Naive thymus-derived CD4-positive, alpha-beta T cell (primary cell): Measurements from ENCODE around the gene ARHGAP25. TPM values are rescaled to one million over a fixed set of nuclear protein-coding genes. Genes with fewer than 3 reads are reported as not detected.
A peak's percentile ranks its signal among the peaks of the same experiment; 100 is the strongest.

Experiments used
- ATAC-seq: fragments of 150-1000 bp; cut with Tn5 transposase; 2 replicates; pipeline ENCODE4 v1.10.0; 2021; ENCODE audit warnings: mild to moderate bottlenecking, moderate library complexity
- CTCF ChIA-PET: fragments of 350-600 bp; sonication (Branson Sonifier 250); formaldehyde crosslinking; loops from one replicate; lab custom pipeline; 2021; ENCODE audit warnings: antibody characterized with exemption; lab: Charles Lee
- POLR2A ChIA-PET: fragments of 350-600 bp; sonication (Branson Sonifier 250); formaldehyde crosslinking; loops from one replicate; lab custom pipeline; 2021; ENCODE audit warnings: antibody characterized with exemption, inconsistent platforms; lab: Charles Lee
- DNase-seq, 9 donors: peaks; one replicate each; pipeline versions ENCODE4 v3.0.0 to v3.0.0-alpha.2; 2020 to 2022; ENCODE audit warnings: mixed read lengths in 1 of 9
- H3K27ac ChIP-seq: one replicate; pipeline ENCODE4 v1.7.0; 2013; ENCODE audit warnings: mild to moderate bottlenecking, low read depth, low read length, moderate library complexity
- H3K27me3 ChIP-seq, 2 donors: one replicate each; pipeline ENCODE4 v1.7.0; 2013; ENCODE audit warnings: low read length in 2 of 2, mild to moderate bottlenecking in 2 of 2, moderate library complexity in 2 of 2; ENCODE audit not compliant: control insufficient read depth in 2 of 2, insufficient read depth in 2 of 2
- H3K36me3 ChIP-seq, 3 experiments: 1 replicate in 2 of 3; 2 replicates in 1 of 3; pipeline ENCODE4 v1.7.0; 2013; ENCODE audit warnings: low read length in 3 of 3, mild to moderate bottlenecking in 3 of 3, moderate library complexity in 1 of 3; ENCODE audit not compliant: insufficient read depth in 3 of 3, control insufficient read depth in 2 of 3
- H3K4me1 ChIP-seq, 2 donors: one replicate each; pipeline ENCODE4 v1.7.0; 2013; ENCODE audit warnings: low read length in 2 of 2, mild to moderate bottlenecking in 2 of 2, moderate library complexity in 1 of 2; ENCODE audit not compliant: control insufficient read depth in 2 of 2, insufficient read depth in 2 of 2
- H3K4me3 ChIP-seq: 2 replicates; pipeline ENCODE4 v1.7.0; 2013; ENCODE audit warnings: mild to moderate bottlenecking, low read length
- H3K9me3 ChIP-seq, 3 experiments: 1 replicate in 2 of 3; 2 replicates in 1 of 3; pipeline ENCODE4 v1.7.0; 2013; ENCODE audit warnings: low read length in 3 of 3; ENCODE audit not compliant: control insufficient read depth in 2 of 3
- H3K27ac Mint-ChIP-seq, 9 donors: one replicate each; pipeline ENCODE4 v1.8.0; 2020 to 2022; ENCODE audit warnings: mixed read lengths in 9 of 9, mild to moderate bottlenecking in 8 of 9, moderate library complexity in 5 of 9, inconsistent platforms in 2 of 9
- H3K27me3 Mint-ChIP-seq, 5 donors: one replicate each; pipeline ENCODE4 v1.8.0; 2021 to 2022; ENCODE audit warnings: mixed read lengths in 5 of 5, mild to moderate bottlenecking in 1 of 5
- H3K36me3 Mint-ChIP-seq, 5 donors: one replicate each; pipeline ENCODE4 v1.8.0; 2020 to 2022; ENCODE audit warnings: mixed read lengths in 5 of 5, mild to moderate bottlenecking in 3 of 5, inconsistent platforms in 1 of 5
- H3K4me1 Mint-ChIP-seq, 7 donors: one replicate each; pipeline ENCODE4 v1.8.0; 2020 to 2022; ENCODE audit warnings: mixed read lengths in 7 of 7, mild to moderate bottlenecking in 3 of 7, inconsistent platforms in 1 of 7
- H3K4me3 Mint-ChIP-seq, 10 donors: one replicate each; pipeline ENCODE4 v1.8.0; 2020 to 2022; ENCODE audit warnings: mild to moderate bottlenecking in 10 of 10, mixed read lengths in 10 of 10, moderate library complexity in 6 of 10, inconsistent platforms in 2 of 10
- H3K9me3 Mint-ChIP-seq, 11 donors: one replicate each; pipeline ENCODE4 v1.8.0; 2020 to 2022; ENCODE audit warnings: mixed read lengths in 11 of 11, mild to moderate bottlenecking in 4 of 11, inconsistent platforms in 1 of 11, moderate library complexity in 1 of 11
- intact Hi-C, 2 donors: fragments of 100-400 bp; cut with micrococcal nuclease; formaldehyde crosslinking; loops; one replicate each; pipeline ENCODE4 v1.15.1; 2023
- polyA plus RNA-seq, 2 donors: library from polyadenylated mRNA; unstranded; fragments of 300-500 nt; fragmentation: Illumina TruSeq; gene quantifications; one replicate each; pipeline ENCODE4 v1.2.3, GENCODE V29; 2021
- total RNA-seq, 6 experiments: library from RNA in 5 of 6; stranded (reverse) in 5 of 6; gene quantifications; 1 replicate in 5 of 6; 2 replicates in 1 of 6; pipeline ENCODE4 v1.2.3 and lab custom pipeline; 2021 to 2026

The ARHGAP25 gene
- total and polyA plus RNA-seq, 7 experiments from 2014 or later, result 63.3 to 139 (median 116) TPM

DNA sequence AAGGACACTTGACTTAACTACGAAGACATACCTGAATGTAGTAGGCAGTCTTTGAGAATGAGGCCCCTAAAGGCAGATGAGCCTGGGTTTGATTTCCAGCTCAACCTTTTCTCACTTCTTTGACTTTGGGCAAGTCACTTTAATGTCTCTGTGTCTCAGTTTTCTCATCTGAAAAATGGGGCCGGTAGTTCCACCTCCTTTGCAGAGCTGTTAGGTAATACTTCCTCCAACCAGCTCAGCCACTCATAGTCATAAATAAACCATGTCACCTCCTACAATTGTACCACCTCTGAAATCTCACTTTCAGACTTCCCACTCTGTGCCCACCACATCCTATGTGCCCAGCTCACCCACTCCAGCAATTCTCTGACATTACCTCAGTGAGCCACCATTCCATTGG lies 10.4 kb downstream of the ARHGAP25 start:
- Mint-ChIP-seq H3K4me3 (peak overlapping the region in 7 of 10 donors; percentile 1 to 71 (median 61)), H3K4me1 (peaks cover 77 to 94% (median 93%) of the 10 kb centered on the region in 7 donors), H3K27ac (peak overlapping the region in 8 of 9 donors; percentile 74 to 90 (median 84)), H3K36me3 (peaks cover 5 to 62% (median 40%) of the 10 kb centered on the region in 5 donors), H3K27me3 (no peaks in the 10 kb centered on the region), H3K9me3 (peaks cover 0 to 6% (median 0%) of the 10 kb centered on the region in 11 donors)
- H3K9me3 ChIP-seq, result no peaks in the 10 kb centered on the region
- H3K4me1 ChIP-seq, result peaks cover 87 to 92% of the 10 kb centered on the region in 2 donors
- ChIA-PET CTCF (interaction anchor here (0.5 to 2.6 kb wide), 10 partner anchors 11 to 281 kb away, joined by 3 to 14 read pairs (median 4); no protein-coding TSS in a partner anchor), POLR2A (interaction anchor here (0.9 to 1.7 kb wide), 8 partner anchors 11 to 92 kb away, joined by 3 to 5 read pairs (median 4); no protein-coding TSS in a partner anchor)
- DNase-seq (peak in 1 of 9 donors; percentile 45), ATAC-seq (no peak)
- peaks cover 3 to 13% (median 10%) of the 10 kb centered on the region in 3 experiments for H3K36me3 ChIP-seq
- peak overlapping the region; percentile 1 for H3K4me3 ChIP-seq
- no peaks in the 10 kb centered on the region for H3K27me3 ChIP-seq
- intact Hi-C loops, result loop anchor here in 1 of 2 donors (1.0 kb wide), 1 partner anchor 10 kb away; no protein-coding TSS in a partner anchor
- H3K27ac ChIP-seq, result peak overlapping the region; percentile 25

DNA sequence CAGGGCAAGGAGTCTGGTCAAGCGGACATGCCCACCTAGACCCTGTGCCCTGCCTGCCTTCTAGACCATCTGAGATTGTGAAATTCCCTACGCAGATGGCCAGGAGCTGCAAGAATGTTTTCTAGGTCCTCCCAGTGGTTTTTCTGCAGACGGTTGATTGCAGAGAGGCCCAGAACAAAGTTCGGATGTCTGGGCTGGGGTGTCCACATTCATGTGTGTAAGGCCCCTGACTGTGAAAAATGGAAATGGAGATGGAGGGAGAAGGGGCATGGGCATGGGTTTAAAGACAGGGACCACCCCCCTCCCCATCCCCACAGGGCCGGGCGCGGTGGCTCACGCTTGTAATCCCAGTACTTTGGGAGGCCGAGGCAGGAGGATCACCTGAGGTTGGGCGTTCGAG lies 11.8 kb downstream of the ARHGAP25 start:
- ATAC-seq (no peak), DNase-seq (peak in 1 of 9 donors; percentile 19)
- Histone ChIP-seq H3K27me3 (no peaks in the 10 kb centered on the region), H3K36me3 (peaks cover 3 to 13% (median 10%) of the 10 kb centered on the region in 3 experiments), H3K9me3 (no peaks in the 10 kb centered on the region), H3K4me3 (no peak overlapping the region), H3K4me1 (peaks cover 81 to 84% of the 10 kb centered on the region in 2 donors), H3K27ac (no peak overlapping the region)
- Mint-ChIP-seq H3K9me3 (peaks cover 0 to 6% (median 0%) of the 10 kb centered on the region in 11 donors), H3K4me3 (peak overlapping the region in 6 of 10 donors; percentile 31 to 69 (median 61)), H3K36me3 (peaks cover 5 to 53% (median 34%) of the 10 kb centered on the region in 5 donors), H3K27me3 (no peaks in the 10 kb centered on the region), H3K27ac (peak overlapping the region in 7 of 9 donors; percentile 74 to 87 (median 84)), H3K4me1 (peaks cover 69 to 92% (median 89%) of the 10 kb centered on the region in 7 donors)
- CTCF ChIA-PET, result interaction anchor here (0.7 to 1.9 kb wide), 4 partner anchors 45 to 283 kb away, joined by 3 to 7 read pairs (median 4); no protein-coding TSS in a partner anchor
- intact Hi-C loops, result no loop called here
- POLR2A ChIA-PET, result interaction anchor here (0.7 to 14.3 kb wide), 8 partner anchors 9 to 186 kb away, joined by 3 to 288 read pairs (median 4); no protein-coding TSS in a partner anchor

DNA sequence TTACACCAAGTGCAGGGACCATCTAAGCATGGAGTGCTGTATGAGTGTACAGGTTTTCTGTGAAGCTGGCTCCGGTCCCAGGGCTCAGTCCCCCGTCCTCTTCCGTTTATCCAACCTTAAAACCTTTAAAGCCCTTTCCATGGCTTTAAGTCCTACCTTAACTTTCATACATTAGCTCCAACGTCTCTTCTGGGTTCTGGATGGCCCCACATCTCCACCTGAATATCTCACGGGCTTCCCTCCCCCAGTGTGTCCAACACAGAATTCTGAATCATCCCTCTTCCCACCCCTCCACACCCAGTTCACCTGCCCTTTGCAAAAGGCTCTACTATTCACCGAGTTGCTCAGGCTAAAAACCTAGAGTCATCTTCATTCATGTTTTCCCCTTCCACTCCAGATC lies 12.8 kb downstream of the ARHGAP25 start:
- Mint-ChIP-seq H3K9me3 (peaks cover 0 to 6% (median 0%) of the 10 kb centered on the region in 11 donors), H3K36me3 (peaks cover 5 to 54% (median 31%) of the 10 kb centered on the region in 5 donors)
- peak overlapping the region; percentile 0 for H3K27ac ChIP-seq

DNA sequence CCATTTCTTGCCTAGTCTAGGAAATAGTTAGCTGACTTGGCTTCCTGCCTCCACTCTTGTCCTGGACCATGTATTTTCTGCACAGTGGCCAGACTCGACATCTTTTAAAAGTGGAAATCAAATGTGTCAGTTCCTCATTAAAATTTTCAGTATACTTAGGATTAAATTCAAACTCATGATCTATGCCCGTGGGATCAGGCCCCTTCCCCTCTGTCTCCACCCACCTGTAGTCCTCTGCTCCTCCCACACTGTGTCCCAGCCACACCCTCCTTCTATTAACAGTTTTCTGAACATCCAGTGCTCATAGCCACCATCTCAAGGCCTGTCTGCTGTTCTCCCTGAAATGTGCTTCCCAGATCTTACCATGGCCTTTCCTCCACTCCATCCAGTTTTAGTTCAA lies 13.3 kb downstream of the ARHGAP25 start:
- Mint-ChIP-seq H3K36me3 (peaks cover 5 to 52% (median 30%) of the 10 kb centered on the region in 5 donors), H3K9me3 (peaks cover 0 to 6% (median 0%) of the 10 kb centered on the region in 11 donors), H3K4me3 (peak overlapping the region in 9 of 10 donors; percentile 6 to 74 (median 48)), H3K27ac (peak overlapping the region in 8 of 9 donors; percentile 58 to 92 (median 85)), H3K4me1 (peaks cover 65 to 92% (median 89%) of the 10 kb centered on the region in 7 donors), H3K27me3 (no peaks in the 10 kb centered on the region)
- Histone ChIP-seq H3K4me3 (no peak overlapping the region), H3K27ac (peak overlapping the region; percentile 60), H3K27me3 (no peaks in the 10 kb centered on the region), H3K4me1 (peaks cover 81 to 83% of the 10 kb centered on the region in 2 donors), H3K36me3 (peaks cover 3 to 13% (median 10%) of the 10 kb centered on the region in 3 experiments), H3K9me3 (no peaks in the 10 kb centered on the region)
- intact Hi-C loops, result no loop called here
- DNase-seq (peak in 1 of 9 donors; percentile 16), ATAC-seq (no peak)
- ChIA-PET CTCF (interaction anchor here (0.7 to 6.8 kb wide), 8 partner anchors 8 to 160 kb away, joined by 3 to 73 read pairs (median 11); partner anchors contain the start of gene ARHGAP25), POLR2A (interaction anchor here (0.9 to 14.3 kb wide), 6 partner anchors 8 to 162 kb away, joined by 4 to 288 read pairs (median 8); no protein-coding TSS in a partner anchor)

More for the DNA sequence above, 12.8 kb downstream of the ARHGAP25 start:
- H3K27ac Mint-ChIP-seq, result peak overlapping the region in 8 of 9 donors; percentile 58 to 92 (median 85)
- H3K4me3 Mint-ChIP-seq, result peak overlapping the region in 8 of 10 donors; percentile 6 to 74 (median 50)
- Histone ChIP-seq H3K4me1 (peaks cover 82 to 83% of the 10 kb centered on the region in 2 donors), H3K36me3 (peaks cover 3 to 13% (median 10%) of the 10 kb centered on the region in 3 experiments), H3K4me3 (no peak overlapping the region), H3K9me3 (no peaks in the 10 kb centered on the region), H3K27me3 (no peaks in the 10 kb centered on the region)
- peak in 1 of 9 donors; percentile 16 for DNase-seq
- H3K4me1 Mint-ChIP-seq, result peaks cover 69 to 92% (median 89%) of the 10 kb centered on the region in 7 donors
- intact Hi-C loops, result no loop called here
- ATAC-seq, result no peak
- ChIA-PET CTCF (interaction anchor here (2.1 to 6.8 kb wide), 3 partner anchors 14 to 161 kb away, joined by 8 to 64 read pairs (median 14); partner anchors contain the start of gene ARHGAP25), POLR2A (interaction anchor here (0.9 to 14.3 kb wide), 4 partner anchors 9 to 57 kb away, joined by 4 to 288 read pairs (median 10); no protein-coding TSS in a partner anchor)
- no peaks in the 10 kb centered on the region for H3K27me3 Mint-ChIP-seq

DNA sequence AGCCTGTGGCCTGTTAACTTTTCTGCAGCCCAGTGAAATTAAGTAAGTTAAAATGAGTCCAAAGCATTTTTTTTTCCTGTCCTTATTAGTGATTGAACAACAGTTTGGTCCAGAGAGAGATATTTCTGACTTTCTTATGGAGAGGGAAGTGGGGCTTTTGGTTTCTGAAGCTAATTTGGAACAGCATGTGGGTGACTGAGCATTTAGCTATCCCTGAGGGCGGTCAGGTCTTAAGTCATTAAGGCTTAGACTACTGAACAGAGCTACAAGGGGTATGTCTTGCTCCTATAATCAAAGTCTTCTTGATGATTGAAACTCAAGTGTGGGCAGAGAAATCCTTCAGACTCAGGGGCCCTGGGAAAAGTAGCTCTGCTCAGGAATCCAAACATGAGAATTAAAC lies 14.0 kb downstream of the ARHGAP25 start:
- Mint-ChIP-seq H3K4me3 (peak overlapping the region in 5 of 10 donors; percentile 2 to 74 (median 48)), H3K36me3 (peaks cover 7 to 54% (median 32%) of the 10 kb centered on the region in 5 donors), H3K4me1 (peaks cover 64 to 92% (median 89%) of the 10 kb centered on the region in 7 donors), H3K27me3 (no peaks in the 10 kb centered on the region), H3K27ac (peak overlapping the region in 8 of 9 donors; percentile 0 to 92 (median 85)), H3K9me3 (peaks cover 0 to 10% (median 0%) of the 10 kb centered on the region in 11 donors)
- DNase-seq, result peak in 1 of 9 donors; percentile 9
- Histone ChIP-seq H3K27ac (peak overlapping the region; percentile 60), H3K4me3 (no peak overlapping the region), H3K36me3 (peaks cover 3 to 13% (median 10%) of the 10 kb centered on the region in 3 experiments), H3K4me1 (peaks cover 81 to 83% of the 10 kb centered on the region in 2 donors), H3K27me3 (no peaks in the 10 kb centered on the region), H3K9me3 (no peaks in the 10 kb centered on the region)
- no peak for ATAC-seq
- intact Hi-C loops, result no loop called here
- POLR2A ChIA-PET, result interaction anchor here (0.9 to 14.3 kb wide), 8 partner anchors 8 to 161 kb away, joined by 3 to 288 read pairs (median 6); no protein-coding TSS in a partner anchor
- CTCF ChIA-PET, result interaction anchor here (0.7 to 6.8 kb wide), 10 partner anchors 8 to 177 kb away, joined by 3 to 73 read pairs (median 6); partner anchors contain the start of gene ARHGAP25

DNA sequence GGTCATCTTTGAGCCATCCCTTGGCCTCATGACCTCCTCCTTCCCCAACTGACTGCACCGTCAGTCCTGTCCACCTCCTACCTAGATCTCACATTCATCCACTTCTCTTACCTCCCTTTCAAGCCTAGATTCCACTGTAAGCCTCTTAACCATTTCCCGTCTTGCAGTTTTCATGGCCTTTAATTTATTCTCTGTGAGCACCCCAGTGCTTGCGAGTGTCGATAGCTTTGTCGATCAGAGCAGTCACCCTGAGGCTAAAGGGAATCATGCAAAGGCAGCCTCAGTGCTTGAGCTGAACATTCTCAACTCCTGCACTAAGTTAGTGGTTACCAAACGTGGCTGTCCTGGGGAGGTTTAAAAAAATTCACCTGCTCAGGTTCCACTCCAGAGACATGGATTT lies 14.7 kb downstream of the ARHGAP25 start:
- Mint-ChIP-seq H3K4me1 (peaks cover 64 to 92% (median 89%) of the 10 kb centered on the region in 7 donors), H3K4me3 (peak overlapping the region in 7 of 10 donors; percentile 11 to 74 (median 27)), H3K27me3 (no peaks in the 10 kb centered on the region), H3K27ac (peak overlapping the region in 8 of 9 donors; percentile 31 to 92 (median 85)), H3K36me3 (peaks cover 12 to 54% (median 39%) of the 10 kb centered on the region in 5 donors), H3K9me3 (peaks cover 0 to 17% (median 0%) of the 10 kb centered on the region in 11 donors)
- intact Hi-C loops, result no loop called here
- H3K36me3 ChIP-seq, result peaks cover 3 to 13% (median 10%) of the 10 kb centered on the region in 3 experiments
- ChIA-PET POLR2A (interaction anchor here (0.6 to 14.3 kb wide), 10 partner anchors 10 to 160 kb away, joined by 3 to 288 read pairs (median 3); no protein-coding TSS in a partner anchor), CTCF (interaction anchor here (0.6 to 6.8 kb wide), 15 partner anchors 9 to 1721 kb away, joined by 3 to 87 read pairs (median 6); partner anchors contain the start of gene ARHGAP25)
- H3K4me3 ChIP-seq, result no peak overlapping the region
- H3K27ac ChIP-seq, result peak overlapping the region; percentile 60
- no peaks in the 10 kb centered on the region for H3K9me3 ChIP-seq
- ATAC-seq (no peak), DNase-seq (peak in 1 of 9 donors; percentile 8)
- H3K27me3 ChIP-seq, result no peaks in the 10 kb centered on the region
- H3K4me1 ChIP-seq, result peaks cover 81 to 83% of the 10 kb centered on the region in 2 donors
